ENCODE data around the gene RNF26.

DNA sequence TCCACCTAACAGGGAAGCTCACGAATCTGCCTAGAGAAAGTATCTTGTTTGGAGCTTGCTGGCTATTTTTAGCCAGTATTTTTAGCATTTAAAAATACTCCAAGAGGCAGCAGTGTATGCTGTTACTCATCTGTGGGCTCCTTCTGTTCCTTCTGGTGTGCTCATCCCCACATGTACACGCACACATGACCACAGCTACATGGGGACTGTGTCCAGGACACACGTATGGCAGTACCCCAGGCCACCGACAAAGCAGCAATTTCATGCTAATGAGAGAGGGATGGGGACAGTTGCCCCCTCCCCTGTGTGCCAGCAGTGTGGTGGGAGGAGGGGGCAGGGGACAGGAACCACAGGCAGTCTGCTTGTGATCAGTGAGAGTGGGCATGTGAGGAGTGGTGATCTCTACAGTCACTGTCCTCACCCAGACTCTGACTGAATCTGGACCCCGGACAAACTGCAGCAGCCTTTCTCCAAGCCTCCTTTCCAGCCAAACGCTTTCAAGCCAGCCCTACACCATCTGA is 30.8 kb downstream of the RNF26 start:
- TF ChIP-seq, protein P1, sequence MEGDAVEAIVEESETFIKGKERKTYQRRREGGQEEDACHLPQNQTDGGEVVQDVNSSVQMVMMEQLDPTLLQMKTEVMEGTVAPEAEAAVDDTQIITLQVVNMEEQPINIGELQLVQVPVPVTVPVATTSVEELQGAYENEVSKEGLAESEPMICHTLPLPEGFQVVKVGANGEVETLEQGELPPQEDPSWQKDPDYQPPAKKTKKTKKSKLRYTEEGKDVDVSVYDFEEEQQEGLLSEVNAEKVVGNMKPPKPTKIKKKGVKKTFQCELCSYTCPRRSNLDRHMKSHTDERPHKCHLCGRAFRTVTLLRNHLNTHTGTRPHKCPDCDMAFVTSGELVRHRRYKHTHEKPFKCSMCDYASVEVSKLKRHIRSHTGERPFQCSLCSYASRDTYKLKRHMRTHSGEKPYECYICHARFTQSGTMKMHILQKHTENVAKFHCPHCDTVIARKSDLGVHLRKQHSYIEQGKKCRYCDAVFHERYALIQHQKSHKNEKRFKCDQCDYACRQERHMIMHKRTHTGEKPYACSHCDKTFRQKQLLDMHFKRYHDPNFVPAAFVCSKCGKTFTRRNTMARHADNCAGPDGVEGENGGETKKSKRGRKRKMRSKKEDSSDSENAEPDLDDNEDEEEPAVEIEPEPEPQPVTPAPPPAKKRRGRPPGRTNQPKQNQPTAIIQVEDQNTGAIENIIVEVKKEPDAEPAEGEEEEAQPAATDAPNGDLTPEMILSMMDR (IDR thresholded peaks at IDR 0.05; ENCODE audit: poor library complexity) = no peak
- TF ChIP-seq EZH2phosphoT487 (IDR thresholded peaks at IDR 0.05; ENCODE audit: low read depth, severe bottlenecking, unreplicated experiment) = no peak

Data from hepatocyte (in vitro differentiated cells).